GM15510 (cell line): Measurements from ENCODE around the gene CLDN3.

ENCODE experiments used
- POLR2A ChIP-seq: IDR thresholded peaks from 3 replicates; pipeline ENCODE4 v1.6.1; 2011; ENCODE audit warnings: borderline replicate concordance; ENCODE audit not compliant: insufficient read length; ENCODE audit errors: extremely low read depth

The CLDN3 gene

GRCh38 chr7:73773700-73774517 is 3.8 kb upstream of the CLDN3 start:
- TF ChIP-seq POLR2A, result no peak

- no peak for TF ChIP-seq POLR2A
These were observed 995 bp upstream of the CLDN3 start for GRCh38 chr7:73770860-73771670.

DNA sequence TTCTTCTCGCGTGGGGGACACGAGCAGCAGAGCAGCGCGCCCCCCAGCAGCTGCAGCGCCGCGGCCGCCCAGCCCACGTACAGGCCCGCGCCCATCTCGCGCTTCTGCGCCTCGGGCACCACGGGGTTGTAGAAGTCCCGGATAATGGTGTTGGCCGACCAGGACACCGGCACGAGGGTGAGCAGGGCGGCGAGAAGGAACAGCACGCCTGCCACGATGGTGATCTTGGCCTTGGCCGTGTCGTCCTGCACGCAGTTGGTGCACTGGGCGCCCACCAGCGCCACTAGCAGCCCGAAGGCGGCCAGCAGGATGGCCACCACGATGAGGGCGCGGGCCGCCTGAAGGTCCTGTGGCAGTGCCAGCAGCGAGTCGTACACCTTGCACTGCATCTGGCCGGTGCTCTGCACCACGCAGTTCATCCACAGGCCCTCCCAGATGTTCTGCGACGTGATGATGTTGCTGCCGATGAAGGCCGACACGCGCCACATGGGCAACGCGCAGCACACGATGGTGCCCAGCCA is 529 bp downstream of the CLDN3 start:
- no peak for TF ChIP-seq POLR2A

GRCh38 chr7:73768641-73769480 is 1.2 kb downstream of the CLDN3 start:
- TF ChIP-seq POLR2A, result no peak

DNA sequence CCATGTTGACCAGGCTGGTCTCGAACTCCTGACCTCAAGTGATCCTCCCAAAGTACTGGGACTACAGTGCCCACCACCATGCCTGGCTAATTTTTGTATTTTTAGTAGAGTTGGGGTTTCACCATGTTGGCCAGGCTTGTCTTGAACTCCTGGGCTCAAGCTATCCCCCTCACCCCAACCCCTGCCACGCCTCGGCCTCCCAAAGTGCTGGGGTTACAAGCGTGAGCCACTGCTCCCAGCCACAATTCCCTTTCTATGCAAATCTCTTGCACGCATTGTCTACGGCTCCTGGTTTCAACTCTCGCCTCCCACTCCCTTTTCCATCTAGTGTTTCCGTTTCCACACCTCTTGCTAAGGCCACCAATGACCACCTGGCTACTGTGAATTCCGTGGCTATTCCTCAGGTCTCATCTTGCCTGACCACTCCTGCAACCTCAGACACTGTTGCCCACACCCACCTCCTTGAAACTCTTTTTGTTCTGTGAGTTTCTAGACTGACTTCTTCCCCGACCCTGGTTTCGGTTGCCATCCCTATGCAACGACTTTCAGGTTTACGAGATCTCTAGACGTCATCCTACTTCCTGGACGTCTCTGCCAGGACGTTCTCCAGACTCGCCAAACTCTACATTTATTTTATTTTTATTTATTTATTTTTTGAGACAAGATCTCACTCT is 3.4 kb downstream of the CLDN3 start:
- no peak for TF ChIP-seq POLR2A

DNA sequence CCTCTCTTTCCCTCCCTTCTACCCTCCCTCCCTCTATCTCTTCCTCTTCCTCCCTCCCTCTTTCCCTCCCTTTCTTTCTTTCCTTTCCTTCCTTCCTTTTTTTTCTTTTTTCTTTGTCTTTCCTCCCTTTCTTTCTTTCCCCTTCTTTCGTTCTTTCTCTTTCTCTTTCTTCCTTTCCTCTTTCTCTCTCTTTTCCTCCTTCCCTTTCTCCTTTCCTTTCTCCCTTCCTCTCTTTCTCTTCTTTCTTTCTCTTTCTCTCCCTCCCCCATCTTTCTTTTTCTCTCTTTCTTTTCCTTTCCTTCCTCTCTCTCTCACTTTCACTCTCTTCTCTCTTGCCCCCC is 7.4 kb downstream of the CLDN3 start:
- TF ChIP-seq POLR2A, result no peak

DNA sequence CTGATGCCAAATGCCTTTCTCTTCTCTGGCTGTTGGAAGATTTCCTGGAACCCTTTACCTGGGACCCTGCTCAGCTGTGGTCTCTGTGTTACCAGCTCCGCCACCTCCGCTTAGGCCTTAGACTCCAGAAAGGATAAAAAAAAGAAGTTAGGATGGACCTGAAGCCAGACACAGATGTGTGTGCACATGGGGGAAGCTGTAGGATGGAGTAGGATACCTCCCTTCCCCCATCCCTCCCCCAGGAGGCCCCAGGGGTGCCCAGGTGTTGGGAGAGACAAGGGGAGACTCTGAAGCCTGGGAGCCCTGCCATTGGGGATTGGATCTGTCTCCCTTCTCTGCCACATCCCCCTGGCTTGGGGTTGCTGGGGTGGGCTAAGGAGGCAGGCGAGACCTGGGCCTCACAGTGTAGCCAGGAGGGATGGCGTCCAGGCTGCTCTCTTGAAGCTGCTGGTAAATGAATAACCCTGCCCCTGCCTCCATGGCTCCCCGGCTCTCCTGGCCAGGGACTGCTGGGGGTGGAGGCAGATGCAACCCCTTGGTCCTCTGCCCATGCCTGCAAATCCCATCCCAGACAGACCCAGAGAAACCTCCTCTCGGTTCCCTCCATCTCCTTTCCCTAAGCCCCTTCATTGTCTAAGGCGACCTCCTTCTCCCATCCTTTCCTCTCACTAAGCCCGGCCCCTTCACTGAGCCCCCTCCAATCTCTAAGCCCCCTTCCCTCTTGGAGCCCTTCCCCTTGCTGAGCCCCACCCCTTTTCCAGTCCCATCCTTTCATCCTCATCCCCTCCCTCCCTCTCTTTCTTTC is 8.0 kb downstream of the CLDN3 start:
- TF ChIP-seq POLR2A, result no peak

- TF ChIP-seq POLR2A, result no peak
These were observed 11.4 kb downstream of the CLDN3 start for GRCh38 chr7:73758581-73759138.

GRCh38 chr7:73749931-73750776 is 19.9 kb downstream of the CLDN3 start:
- TF ChIP-seq POLR2A, result no peak

DNA sequence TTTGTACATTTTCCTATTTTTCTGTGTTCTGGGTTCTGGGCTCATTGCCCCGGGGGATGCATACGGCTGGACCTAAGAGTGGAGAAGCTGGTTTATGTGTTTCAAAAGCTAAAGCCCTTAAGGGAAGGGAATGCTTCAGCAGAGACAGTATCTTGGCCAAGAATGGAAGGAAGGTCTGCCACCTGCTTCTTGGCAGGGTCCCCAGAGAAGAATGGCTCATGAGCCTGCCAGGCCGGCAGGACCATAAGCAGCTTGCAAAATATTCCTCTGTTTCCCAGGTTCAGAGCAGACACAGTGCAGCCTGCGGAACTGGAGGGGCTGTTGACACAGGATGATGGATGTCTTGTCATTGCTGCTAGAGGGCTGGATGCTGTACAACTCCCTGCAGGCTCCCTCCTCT is 23.7 kb downstream of the CLDN3 start:
- TF ChIP-seq POLR2A, result no peak

DNA sequence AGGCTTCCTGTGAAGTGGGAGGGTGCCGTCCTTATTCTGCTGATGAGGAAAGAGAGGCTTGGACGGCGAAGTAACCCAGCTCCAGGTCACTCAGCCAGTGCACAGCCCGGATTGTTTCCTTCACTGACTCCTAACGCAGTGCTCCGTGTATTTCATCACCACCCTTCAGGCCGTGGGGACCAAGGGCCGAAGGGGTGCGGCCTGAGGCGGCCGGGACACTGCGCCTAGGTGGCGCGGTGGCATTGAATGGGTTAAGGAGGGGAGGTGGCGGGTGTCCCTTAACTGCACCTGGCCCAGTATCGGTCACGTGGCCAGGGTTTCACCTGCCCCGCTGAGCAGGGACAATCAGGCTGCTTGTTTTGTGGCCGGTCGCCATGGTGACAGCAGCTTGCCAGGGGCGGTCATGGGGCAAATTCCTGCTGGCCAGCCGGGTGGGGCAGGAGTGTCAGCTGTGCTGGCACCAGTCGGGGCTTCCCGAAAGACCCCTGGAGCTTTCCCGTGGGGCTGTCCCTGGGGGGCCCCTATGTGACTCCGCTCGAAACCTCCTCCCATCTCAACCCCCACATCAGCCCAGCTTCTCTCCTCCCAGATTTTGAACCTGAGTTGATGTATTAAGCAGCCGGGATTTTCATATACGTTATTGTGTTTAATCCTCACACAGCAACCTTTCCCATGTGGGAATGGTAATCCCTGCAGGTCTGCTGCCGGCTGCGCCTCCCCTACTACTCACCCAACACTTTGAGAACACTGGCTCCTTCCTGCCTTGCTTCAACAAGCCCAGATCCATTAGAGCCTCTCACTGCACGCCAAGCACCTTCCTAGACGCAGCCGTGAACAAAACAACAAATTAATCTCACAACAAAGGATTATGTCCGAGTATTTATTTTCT is 27.1 kb downstream of the CLDN3 start:
- no peak for TF ChIP-seq POLR2A
